ENCODE measurements around the gene DAB1. TPM values are rescaled to one million over a fixed set of nuclear protein-coding genes. Genes with fewer than 3 reads are reported as not detected.

Gene DAB1
- polyA plus RNA-seq, 3 donors, result not detected

DNA sequence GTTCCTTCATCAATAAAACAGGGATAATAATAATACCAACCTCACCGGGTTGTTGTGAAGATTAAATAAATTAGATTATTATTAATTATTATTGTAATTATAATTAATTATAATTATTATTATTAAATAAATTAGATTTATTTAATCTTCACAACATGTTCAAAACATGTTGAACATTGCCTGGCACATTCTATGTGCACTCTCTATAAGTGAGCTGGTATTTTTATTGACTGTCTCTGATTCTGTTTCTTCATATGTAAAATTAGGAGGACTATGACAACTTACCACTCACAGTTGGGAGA is 457.2 kb downstream of the DAB1 start:
- H3K36me3 Mint-ChIP-seq, result no peaks in the 10 kb centered on the region
- no CpG with 5 or more reads among the region's 1 CpG for WGBS (ENCODE audit: insufficient coverage)

DNA sequence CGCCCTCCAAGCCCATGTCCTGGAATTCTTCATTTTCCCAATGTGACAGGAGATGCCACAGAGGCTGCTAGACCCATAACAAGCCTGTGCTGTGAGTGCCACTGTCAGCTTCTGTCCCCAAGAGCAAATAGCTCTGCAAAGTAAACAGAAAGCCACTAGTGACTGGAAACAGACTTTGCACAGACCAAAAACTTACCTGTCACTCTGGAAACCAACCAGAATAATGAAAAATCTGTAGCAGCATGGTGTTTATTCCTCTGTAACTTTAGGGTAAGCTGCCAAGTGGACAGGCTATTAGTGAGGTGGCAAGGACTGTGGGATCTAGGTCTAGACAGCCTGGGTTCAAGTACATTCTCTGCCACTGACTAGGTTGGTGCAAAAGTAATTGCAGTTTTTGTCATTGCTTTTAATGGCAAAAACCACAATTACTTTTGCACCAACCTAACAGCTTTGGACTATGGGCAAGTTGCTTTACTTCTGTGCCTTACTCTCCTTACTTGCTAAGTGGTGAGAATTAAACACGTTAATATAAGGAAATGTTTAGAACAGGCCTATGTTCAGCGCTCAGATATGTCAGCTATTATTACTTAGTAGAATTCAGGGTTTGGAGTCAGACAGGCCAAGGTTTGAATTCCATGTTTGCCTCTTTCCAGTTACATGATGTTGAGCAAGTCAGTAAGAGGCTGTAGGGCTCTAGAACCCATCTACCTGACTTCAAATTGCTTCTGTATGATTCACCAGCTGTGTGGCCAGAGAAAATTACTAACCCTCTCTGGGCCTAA is 457.8 kb downstream of the DAB1 start, which contains the start of gene C8B:
C8B (minus strand) TSS at position 100 of the 782 bp plus-strand sequence; CDS start at position 33, 67 bp downstream.
- H3K9me3 Mint-ChIP-seq, result peaks cover 0 to 10% (median 1%) of the 10 kb centered on the region in 7 donors
- H3K36me3 Mint-ChIP-seq, result no peaks in the 10 kb centered on the region
- no peak within 1 kb of the TSS for H2AFZ ChIP-seq (ENCODE audit: insufficient read depth, low read depth, low read length, poor library complexity, severe bottlenecking)
- H4K20me1 ChIP-seq (ENCODE audit: insufficient read depth, low read length), result no peaks in the 10 kb centered on the region
- H3K36me3 ChIP-seq (replicated peaks in 1 of 2; ENCODE audit: control insufficient read depth in 1 of 2, insufficient read depth in 2 of 2, low read length in 2 of 2), result no peaks in the 10 kb centered on the region
- no peak within 1 kb of the TSS for H3K4me3 ChIP-seq (replicated peaks in 1 of 3; ENCODE audit: low read depth in 2 of 3, low read length in 3 of 3)
- no peak within 1 kb of the TSS for H3K4me3 Mint-ChIP-seq
- no peak within 1 kb of the TSS for H3K4me2 ChIP-seq (replicated peaks; ENCODE audit: extremely low read depth, low read length, poor library complexity, severe bottlenecking)
- intact Hi-C loops (cut with micrococcal nuclease), result no loop called here
- no peak within 1 kb of the TSS for H3K27ac ChIP-seq (ENCODE audit: low read depth in 1 of 2, low read length in 2 of 2)
- no peak for DNase-seq
- no peak within 1 kb of the TSS for H3K27ac Mint-ChIP-seq
- TF ChIP-seq, protein P1, sequence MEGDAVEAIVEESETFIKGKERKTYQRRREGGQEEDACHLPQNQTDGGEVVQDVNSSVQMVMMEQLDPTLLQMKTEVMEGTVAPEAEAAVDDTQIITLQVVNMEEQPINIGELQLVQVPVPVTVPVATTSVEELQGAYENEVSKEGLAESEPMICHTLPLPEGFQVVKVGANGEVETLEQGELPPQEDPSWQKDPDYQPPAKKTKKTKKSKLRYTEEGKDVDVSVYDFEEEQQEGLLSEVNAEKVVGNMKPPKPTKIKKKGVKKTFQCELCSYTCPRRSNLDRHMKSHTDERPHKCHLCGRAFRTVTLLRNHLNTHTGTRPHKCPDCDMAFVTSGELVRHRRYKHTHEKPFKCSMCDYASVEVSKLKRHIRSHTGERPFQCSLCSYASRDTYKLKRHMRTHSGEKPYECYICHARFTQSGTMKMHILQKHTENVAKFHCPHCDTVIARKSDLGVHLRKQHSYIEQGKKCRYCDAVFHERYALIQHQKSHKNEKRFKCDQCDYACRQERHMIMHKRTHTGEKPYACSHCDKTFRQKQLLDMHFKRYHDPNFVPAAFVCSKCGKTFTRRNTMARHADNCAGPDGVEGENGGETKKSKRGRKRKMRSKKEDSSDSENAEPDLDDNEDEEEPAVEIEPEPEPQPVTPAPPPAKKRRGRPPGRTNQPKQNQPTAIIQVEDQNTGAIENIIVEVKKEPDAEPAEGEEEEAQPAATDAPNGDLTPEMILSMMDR (IDR thresholded peaks at IDR 0.05), result no peak
- H3K27me3 Mint-ChIP-seq (ENCODE audit: low read depth in 3 of 3), result peaks cover 3 to 6% (median 6%) of the 10 kb centered on the region in 3 donors
- no peaks in the 10 kb centered on the region for H3K9me3 ChIP-seq (replicated peaks in 1 of 2; ENCODE audit: control insufficient read depth in 1 of 2, insufficient read depth in 1 of 2, low read length in 2 of 2)
- no peaks in the 10 kb centered on the region for H3K4me1 ChIP-seq (ENCODE audit: control insufficient read depth in 1 of 2, insufficient read depth in 2 of 2, low read length in 2 of 2)
- H3K79me2 ChIP-seq (ENCODE audit: insufficient read depth, low read length), result no peaks in the 10 kb centered on the region
- no peak within 1 kb of the TSS for H3K9ac ChIP-seq (ENCODE audit: insufficient read depth, low read length, poor library complexity, severe bottlenecking)
- H3K27me3 ChIP-seq (ENCODE audit: control insufficient read depth in 2 of 2, insufficient read depth in 2 of 2, low read length in 2 of 2), result no peaks in the 10 kb centered on the region
- 91% methylated on average over 3 of the region's 3 CpGs for WGBS (ENCODE audit: insufficient coverage)
- no peaks in the 10 kb centered on the region for H3K4me1 Mint-ChIP-seq

More for the DNA sequence above, 457.2 kb downstream of the DAB1 start:
- Histone ChIP-seq H3K4me3 (replicated peaks in 1 of 3; ENCODE audit: low read depth in 2 of 3, low read length in 3 of 3) (no peak overlapping the region), H3K79me2 (ENCODE audit: insufficient read depth, low read length) (no peaks in the 10 kb centered on the region), H3K27ac (ENCODE audit: low read depth in 1 of 2, low read length in 2 of 2) (no peak overlapping the region), H4K20me1 (ENCODE audit: insufficient read depth, low read length) (no peaks in the 10 kb centered on the region), H3K4me1 (ENCODE audit: control insufficient read depth in 1 of 2, insufficient read depth in 2 of 2, low read length in 2 of 2) (no peaks in the 10 kb centered on the region), H3K9me3 (replicated peaks in 1 of 2; ENCODE audit: control insufficient read depth in 1 of 2, insufficient read depth in 1 of 2, low read length in 2 of 2) (no peaks in the 10 kb centered on the region), H3K9ac (ENCODE audit: insufficient read depth, low read length, poor library complexity, severe bottlenecking) (no peak overlapping the region), H3K27me3 (ENCODE audit: control insufficient read depth in 2 of 2, insufficient read depth in 2 of 2, low read length in 2 of 2) (no peaks in the 10 kb centered on the region), H2AFZ (ENCODE audit: insufficient read depth, low read depth, low read length, poor library complexity, severe bottlenecking) (no peak overlapping the region), H3K36me3 (replicated peaks in 1 of 2; ENCODE audit: control insufficient read depth in 1 of 2, insufficient read depth in 2 of 2, low read length in 2 of 2) (no peaks in the 10 kb centered on the region), H3K4me2 (replicated peaks; ENCODE audit: extremely low read depth, low read length, poor library complexity, severe bottlenecking) (no peak overlapping the region)
- H3K27me3 Mint-ChIP-seq (ENCODE audit: low read depth in 3 of 3), result peaks cover 3 to 6% (median 6%) of the 10 kb centered on the region in 3 donors
- H3K9me3 Mint-ChIP-seq, result peaks cover 0 to 10% (median 1%) of the 10 kb centered on the region in 7 donors
- no peak overlapping the region for H3K4me3 Mint-ChIP-seq
- intact Hi-C loops (cut with micrococcal nuclease), result no loop called here
- H3K27ac Mint-ChIP-seq, result no peak overlapping the region
- TF ChIP-seq, protein P1 (IDR thresholded peaks at IDR 0.05), result no peak
- no peaks in the 10 kb centered on the region for H3K4me1 Mint-ChIP-seq
- DNase-seq, result no peak

All from CD14-positive monocyte (primary cell).